OCI-LY3 (cell line): Measurements from ENCODE around the gene FBRSL1.

Experiments used
- H2AFZ ChIP-seq: fragments of 200-600, 300-600 bp; shearing (Covaris generic); 2 replicates; pipeline ENCODE4 v1.6.0; 2014; ENCODE audit warnings: antibody characterized with exemption, low read depth, low read length
- H3K27ac ChIP-seq: fragments of 200-600, 300-600 bp; sonication (generic); 2 replicates; pipeline ENCODE4 v1.5.1; 2014; ENCODE audit warnings: mild to moderate bottlenecking, low read length, moderate library complexity, mixed read lengths
- H3K27me3 ChIP-seq: fragments of 200-600, 300-600 bp; sonication (generic); 2 replicates; pipeline ENCODE4 v1.6.1; 2014; ENCODE audit warnings: low read depth, low read length, mixed read lengths
- H3K36me3 ChIP-seq: fragments of 200-600, 300-600 bp; sonication (generic); replicated peaks from 2 replicates; pipeline ENCODE3; 2014; ENCODE audit warnings: low read depth, low read length, mixed read lengths
- H3K4me1 ChIP-seq: fragments of 300-600, 200-600 bp; sonication (generic); 2 replicates; pipeline ENCODE4 v1.6.1; 2014; ENCODE audit warnings: low read length, mixed read lengths
- H3K4me2 ChIP-seq: fragments of 200-600, 300-600 bp; sonication (generic); 2 replicates; pipeline ENCODE4 v1.6.1; 2014; ENCODE audit warnings: low read length, mixed read lengths
- H3K4me3 ChIP-seq: fragments of 300-600, 200-600 bp; sonication (generic); 2 replicates; pipeline ENCODE4 v1.5.1; 2014; ENCODE audit warnings: antibody characterized with exemption, mild to moderate bottlenecking, low read length, moderate library complexity
- H3K79me2 ChIP-seq: fragments of 300-600, 200-600 bp; shearing (Covaris generic); 2 replicates; pipeline ENCODE4 v1.6.1; 2014; ENCODE audit warnings: mild to moderate bottlenecking, low read length, mixed read lengths
- H3K9ac ChIP-seq: fragments of 300-600, 200-600 bp; shearing (Covaris generic); 2 replicates; pipeline ENCODE4 v1.6.0; 2014; ENCODE audit warnings: mild to moderate bottlenecking, low read length, moderate library complexity
- H3K9me3 ChIP-seq: fragments of 200-600, 300-600 bp; shearing (Covaris generic); 2 replicates; pipeline ENCODE4 v1.6.1; 2014; ENCODE audit warnings: low read length, mixed read lengths; ENCODE audit not compliant: insufficient read depth
- H4K20me1 ChIP-seq: fragments of 200-600, 300-600 bp; sonication (generic); 2 replicates; pipeline ENCODE4 v1.6.1; 2016; ENCODE audit warnings: low read length, mixed read lengths; ENCODE audit not compliant: insufficient read depth
- EZH2phosphoT487 ChIP-seq: fragments of 200-600 bp; shearing (Covaris generic); IDR thresholded peaks from 2 replicates; pipeline ENCODE4 v1.6.1; 2018; ENCODE audit warnings: antibody characterized with exemption, mixed run types, low read depth
- TF ChIP-seq, protein P1 (sequence below): fragments of 200-600, 300-600 bp; sonication (generic); IDR thresholded peaks from 2 replicates; pipeline ENCODE4 v1.5.1; 2014; ENCODE audit warnings: antibody characterized with exemption, low read length, low read depth

Gene FBRSL1

DNA sequence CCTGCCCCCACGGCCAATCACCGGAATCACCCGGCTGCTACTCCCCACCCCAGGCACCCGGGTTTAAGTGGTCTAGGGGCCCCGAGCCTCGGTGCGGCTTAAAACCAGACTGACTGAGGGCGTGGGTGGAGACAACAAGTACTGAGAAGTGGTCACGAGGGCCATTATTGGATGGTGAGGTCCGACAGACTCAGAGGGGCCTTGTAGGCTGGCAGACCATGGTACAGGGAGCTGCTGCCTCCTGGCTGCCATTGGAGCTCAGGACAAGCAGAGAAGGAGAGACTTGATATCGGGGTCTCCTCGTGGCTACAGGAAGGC, 54.1 kb downstream of the FBRSL1 start:
- Histone ChIP-seq H3K4me2 (no peak overlapping the region), H3K79me2 (no peaks in the 10 kb centered on the region), H3K9ac (no peak overlapping the region), H3K36me3 (no peaks in the 10 kb centered on the region), H3K27ac (no peak overlapping the region), H3K9me3 (no peaks in the 10 kb centered on the region), H3K4me3 (no peak overlapping the region), H2AFZ (no peak overlapping the region), H3K27me3 (no peaks in the 10 kb centered on the region), H3K4me1 (no peaks in the 10 kb centered on the region), H4K20me1 (no peaks in the 10 kb centered on the region)
- TF ChIP-seq, protein P1, sequence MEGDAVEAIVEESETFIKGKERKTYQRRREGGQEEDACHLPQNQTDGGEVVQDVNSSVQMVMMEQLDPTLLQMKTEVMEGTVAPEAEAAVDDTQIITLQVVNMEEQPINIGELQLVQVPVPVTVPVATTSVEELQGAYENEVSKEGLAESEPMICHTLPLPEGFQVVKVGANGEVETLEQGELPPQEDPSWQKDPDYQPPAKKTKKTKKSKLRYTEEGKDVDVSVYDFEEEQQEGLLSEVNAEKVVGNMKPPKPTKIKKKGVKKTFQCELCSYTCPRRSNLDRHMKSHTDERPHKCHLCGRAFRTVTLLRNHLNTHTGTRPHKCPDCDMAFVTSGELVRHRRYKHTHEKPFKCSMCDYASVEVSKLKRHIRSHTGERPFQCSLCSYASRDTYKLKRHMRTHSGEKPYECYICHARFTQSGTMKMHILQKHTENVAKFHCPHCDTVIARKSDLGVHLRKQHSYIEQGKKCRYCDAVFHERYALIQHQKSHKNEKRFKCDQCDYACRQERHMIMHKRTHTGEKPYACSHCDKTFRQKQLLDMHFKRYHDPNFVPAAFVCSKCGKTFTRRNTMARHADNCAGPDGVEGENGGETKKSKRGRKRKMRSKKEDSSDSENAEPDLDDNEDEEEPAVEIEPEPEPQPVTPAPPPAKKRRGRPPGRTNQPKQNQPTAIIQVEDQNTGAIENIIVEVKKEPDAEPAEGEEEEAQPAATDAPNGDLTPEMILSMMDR = no peak
- TF ChIP-seq EZH2phosphoT487 = no peak

DNA sequence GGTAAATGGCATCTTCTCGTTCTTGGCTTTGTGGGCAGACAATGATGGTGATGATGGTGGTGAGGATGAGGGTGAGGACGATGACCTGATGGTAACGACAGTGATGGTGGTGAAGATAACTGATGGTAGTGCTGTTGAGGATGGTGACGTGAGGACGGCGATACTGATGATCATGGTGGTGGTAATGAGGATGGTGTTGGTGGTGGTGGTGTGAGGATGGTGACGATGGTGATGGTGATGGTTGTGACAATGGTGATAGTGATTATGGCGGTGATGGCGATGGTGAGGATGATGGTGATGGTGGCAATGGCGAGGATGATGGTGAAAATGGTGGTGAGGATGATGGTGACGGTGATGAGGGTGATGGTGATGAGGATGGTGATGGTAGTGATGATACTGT, 54.5 kb downstream of the FBRSL1 start:
- Histone ChIP-seq H3K36me3 (no peaks in the 10 kb centered on the region), H3K27ac (no peak overlapping the region), H3K4me2 (no peak overlapping the region), H4K20me1 (no peaks in the 10 kb centered on the region), H3K27me3 (no peaks in the 10 kb centered on the region), H3K9me3 (no peaks in the 10 kb centered on the region), H3K4me3 (no peak overlapping the region), H3K79me2 (no peaks in the 10 kb centered on the region), H3K9ac (no peak overlapping the region), H2AFZ (no peak overlapping the region), H3K4me1 (no peaks in the 10 kb centered on the region)
- TF ChIP-seq, protein P1 = no peak
- TF ChIP-seq EZH2phosphoT487 = no peak

DNA sequence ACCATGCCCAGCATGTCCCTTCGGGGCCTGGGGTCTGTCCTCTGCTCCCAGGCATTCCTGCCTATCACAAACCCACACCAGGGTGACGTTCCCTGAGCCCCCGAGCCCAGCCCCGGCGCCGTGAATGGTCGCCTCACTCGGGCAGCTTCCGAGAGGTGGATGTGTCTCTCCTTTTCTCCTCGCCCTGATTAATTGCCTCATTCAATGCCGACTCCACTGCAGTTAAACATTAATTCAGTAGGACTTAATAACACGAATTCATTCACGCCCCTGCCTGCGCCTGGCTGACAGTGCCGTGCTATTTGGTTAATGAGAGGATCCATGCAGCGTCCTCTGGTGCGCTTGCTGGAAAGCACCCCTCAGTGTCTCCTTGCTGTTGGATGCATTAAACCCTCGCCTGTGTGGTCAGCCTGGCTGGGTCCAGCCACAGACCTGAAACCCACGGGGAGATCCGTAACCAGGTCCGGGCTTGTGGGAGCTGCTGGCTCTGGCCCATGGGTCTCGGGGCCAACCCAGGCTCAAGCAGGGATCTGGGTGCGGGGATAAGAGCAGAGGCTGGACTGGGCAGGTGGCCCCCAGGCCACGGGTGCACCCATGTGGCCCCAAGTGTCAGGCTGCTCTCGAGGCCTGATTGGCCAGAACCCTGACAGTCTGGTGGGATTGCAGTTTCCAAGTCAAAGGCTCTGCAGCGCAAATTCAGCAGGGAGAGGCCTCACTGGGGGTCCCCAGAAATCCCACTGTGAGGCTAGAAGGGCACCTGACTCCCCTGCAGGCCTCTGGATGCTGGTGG, 55.4 kb downstream of the FBRSL1 start:
- Histone ChIP-seq H3K36me3 (no peaks in the 10 kb centered on the region), H3K4me1 (no peaks in the 10 kb centered on the region), H3K4me3 (no peak overlapping the region), H3K9me3 (no peaks in the 10 kb centered on the region), H3K27ac (no peak overlapping the region), H3K9ac (no peak overlapping the region), H3K4me2 (no peak overlapping the region), H3K79me2 (no peaks in the 10 kb centered on the region), H2AFZ (no peak overlapping the region), H4K20me1 (no peaks in the 10 kb centered on the region), H3K27me3 (no peaks in the 10 kb centered on the region)
- no peak for TF ChIP-seq EZH2phosphoT487
- TF ChIP-seq, protein P1 = no peak

DNA sequence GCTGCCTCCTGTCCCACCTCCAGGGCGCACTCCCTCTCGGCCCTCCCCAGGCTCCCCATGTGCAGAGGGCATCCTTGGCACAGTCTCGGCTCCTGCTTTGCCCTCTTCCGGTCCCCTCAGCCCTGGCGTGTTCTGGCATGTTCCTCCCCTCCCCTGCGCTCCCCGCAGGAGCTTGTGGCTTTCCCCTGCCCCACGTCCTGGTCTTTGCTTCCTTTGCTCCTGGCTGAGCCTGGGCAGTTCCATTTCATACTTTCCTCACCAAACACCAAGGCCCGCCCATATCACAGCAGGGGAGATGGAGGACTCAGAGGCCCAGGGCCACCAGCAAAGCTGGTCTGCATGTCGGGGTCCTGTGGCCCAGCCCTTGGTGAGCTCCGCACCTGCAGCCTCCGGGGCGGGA, 56.0 kb downstream of the FBRSL1 start:
- no peaks in the 10 kb centered on the region for H3K79me2 ChIP-seq
- no peaks in the 10 kb centered on the region for H3K9me3 ChIP-seq
- no peak overlapping the region for H3K4me3 ChIP-seq
- no peak overlapping the region for H3K9ac ChIP-seq
- TF ChIP-seq, protein P1 = no peak
- TF ChIP-seq EZH2phosphoT487 = no peak
- no peaks in the 10 kb centered on the region for H3K27me3 ChIP-seq
- no peaks in the 10 kb centered on the region for H3K4me1 ChIP-seq
- no peak overlapping the region for H3K27ac ChIP-seq
- H4K20me1 ChIP-seq = no peaks in the 10 kb centered on the region
- H3K36me3 ChIP-seq = no peaks in the 10 kb centered on the region
- no peak overlapping the region for H3K4me2 ChIP-seq
- no peak overlapping the region for H2AFZ ChIP-seq
